ENCODE results near the gene PSMC1.
A peak's percentile ranks its signal among the peaks of the same experiment; 100 is the strongest.
"Not testable (repeated sequence)": the region's sequence is repeated elsewhere in the genome, so short reads cannot be mapped to it uniquely, and the experiment has no call there.

PSMC1 gene

GRCh38 chr14:90256354-90257131 is at the start of gene PSMC1:
PSMC1 (plus strand) TSS chr14:90256553; CDS start chr14:90256598, 45 bp downstream.
- peak; percentile 86 for DNase-seq

- no peak for DNase-seq
Observed at GRCh38 chr14:90213099-90213748, 43.1 kb upstream of the PSMC1 start.

GRCh38 chr14:90228478-90228877 is 27.9 kb upstream of the PSMC1 start:
- no peak for DNase-seq

- DNase-seq = not testable (repeated sequence)
Observed at GRCh38 chr14:90229942-90230341, 26.4 kb upstream of the PSMC1 start.

GRCh38 chr14:90235179-90235976 is 21.0 kb upstream of the PSMC1 start:
- DNase-seq = peak; percentile 40

GRCh38 chr14:90239139-90239538 is 17.2 kb upstream of the PSMC1 start:
- DNase-seq = no peak

GRCh38 chr14:90242444-90242843 is 13.9 kb upstream of the PSMC1 start:
- DNase-seq = no peak

- DNase-seq = no peak
Observed at GRCh38 chr14:90246936-90247335, 9.4 kb upstream of the PSMC1 start.

GRCh38 chr14:90247441-90247840 is 8.9 kb upstream of the PSMC1 start:
- DNase-seq = not testable (repeated sequence)

GRCh38 chr14:90248594-90248993 is 7.8 kb upstream of the PSMC1 start:
- DNase-seq = no peak

GRCh38 chr14:90253826-90254225 is 2.5 kb upstream of the PSMC1 start:
- no peak for DNase-seq

GRCh38 chr14:90255871-90256270 is 482 bp upstream of the PSMC1 start:
- no peak for DNase-seq

GRCh38 chr14:90263748-90264449 is 7.5 kb downstream of the PSMC1 start:
- no peak for DNase-seq

GRCh38 chr14:90266441-90267154 is 10.2 kb downstream of the PSMC1 start:
- DNase-seq = no peak

GRCh38 chr14:90268420-90268819 is 12.1 kb downstream of the PSMC1 start:
- DNase-seq = no peak

GRCh38 chr14:90272523-90272922 is 16.2 kb downstream of the PSMC1 start:
- no peak for DNase-seq

- no peak for DNase-seq
Observed at GRCh38 chr14:90273532-90273931, 17.2 kb downstream of the PSMC1 start.

GRCh38 chr14:90274019-90274418 is 17.7 kb downstream of the PSMC1 start:
- no peak for DNase-seq

GRCh38 chr14:90274808-90275457 is 18.6 kb downstream of the PSMC1 start:
- no peak for DNase-seq

GRCh38 chr14:90275458-90275814 is 19.1 kb downstream of the PSMC1 start:
- DNase-seq = no peak

GRCh38 chr14:90275820-90276219 is 19.5 kb downstream of the PSMC1 start:
- DNase-seq = no peak

Measured in CD4-positive, alpha-beta T cell treated with Interferon gamma for 1 hour (primary cell).